SH-SY5Y (cell line): ENCODE results near the gene MTMR12.

Experiments
- GATA2 ChIP-seq: IDR thresholded peaks from 2 replicates; pipeline ENCODE4 v1.6.1; 2011; ENCODE audit warnings: mild to moderate bottlenecking, low read depth, low read length
- GATA3 ChIP-seq: IDR thresholded peaks from 2 replicates; pipeline ENCODE4 v1.6.1; 2011; ENCODE audit warnings: low read depth, mild to moderate bottlenecking, low read length, moderate library complexity

- TF ChIP-seq GATA2, result no peak
- no peak for TF ChIP-seq GATA3
These were observed 34.1 kb upstream of the MTMR12 start for GRCh38 chr5:32346869-32347268.
